ENCODE data around the gene ADISSP. TPM values are rescaled to one million over a fixed set of nuclear protein-coding genes. Genes with fewer than 3 reads are reported as not detected.

Gene ADISSP
- total RNA-seq, 1 donor from 2014 or later: 24.3 TPM

- H3K36me3 Mint-ChIP-seq (ENCODE audit: unreplicated experiment): no peaks in the 10 kb centered on the region
- no peak for DNase-seq (ENCODE audit: extremely low spot score, unreplicated experiment)
- no peak overlapping the region for H3K27ac Mint-ChIP-seq (ENCODE audit: unreplicated experiment)
- H3K4me1 Mint-ChIP-seq (ENCODE audit: unreplicated experiment): peaks cover 12% of the 10 kb centered on the region
- no peaks in the 10 kb centered on the region for H3K9me3 Mint-ChIP-seq (ENCODE audit: unreplicated experiment)
- TF ChIP-seq CTCF (IDR thresholded peaks at IDR 0.05): no peak
- peaks cover 15% of the 10 kb centered on the region for H3K27me3 Mint-ChIP-seq (ENCODE audit: unreplicated experiment)
- H3K4me3 Mint-ChIP-seq (ENCODE audit: unreplicated experiment): no peak overlapping the region
These were observed 20.1 kb downstream of the ADISSP start for GRCh38 chr20:3747471-3747870.

GRCh38 chr20:3745686-3746173 is 21.8 kb downstream of the ADISSP start:
- no peak for TF ChIP-seq CTCF (IDR thresholded peaks at IDR 0.05)
- peaks cover 7% of the 10 kb centered on the region for H3K4me1 Mint-ChIP-seq (ENCODE audit: unreplicated experiment)
- H3K27me3 Mint-ChIP-seq (ENCODE audit: unreplicated experiment): peaks cover 15% of the 10 kb centered on the region
- no peak for DNase-seq (ENCODE audit: extremely low spot score, unreplicated experiment)
- no peak overlapping the region for H3K4me3 Mint-ChIP-seq (ENCODE audit: unreplicated experiment)
- H3K27ac Mint-ChIP-seq (ENCODE audit: unreplicated experiment): no peak overlapping the region
- no peaks in the 10 kb centered on the region for H3K9me3 Mint-ChIP-seq (ENCODE audit: unreplicated experiment)
- H3K36me3 Mint-ChIP-seq (ENCODE audit: unreplicated experiment): no peaks in the 10 kb centered on the region

- H3K36me3 Mint-ChIP-seq (ENCODE audit: unreplicated experiment): no peaks in the 10 kb centered on the region
- DNase-seq (ENCODE audit: extremely low spot score, unreplicated experiment): no peak
- peak overlapping the region; percentile 46 for H3K4me3 Mint-ChIP-seq (ENCODE audit: unreplicated experiment)
These were observed 22.5 kb downstream of the ADISSP start for GRCh38 chr20:3744806-3745685.

GRCh38 chr20:3744037-3744436 is 23.5 kb downstream of the ADISSP start:
- Mint-ChIP-seq H3K9me3 (ENCODE audit: unreplicated experiment) (no peaks in the 10 kb centered on the region), H3K27ac (ENCODE audit: unreplicated experiment) (no peak overlapping the region), H3K27me3 (ENCODE audit: unreplicated experiment) (peaks cover 15% of the 10 kb centered on the region), H3K36me3 (ENCODE audit: unreplicated experiment) (no peaks in the 10 kb centered on the region), H3K4me1 (ENCODE audit: unreplicated experiment) (peaks cover 3% of the 10 kb centered on the region), H3K4me3 (ENCODE audit: unreplicated experiment) (peak overlapping the region; percentile 15)
- TF ChIP-seq CTCF (IDR thresholded peaks at IDR 0.05): no peak
- DNase-seq (ENCODE audit: extremely low spot score, unreplicated experiment): no peak

More at GRCh38 chr20:3744806-3745685, 22.5 kb downstream of the ADISSP start:
- H3K27ac Mint-ChIP-seq (ENCODE audit: unreplicated experiment): no peak overlapping the region
- H3K4me1 Mint-ChIP-seq (ENCODE audit: unreplicated experiment): peaks cover 4% of the 10 kb centered on the region
- H3K9me3 Mint-ChIP-seq (ENCODE audit: unreplicated experiment): no peaks in the 10 kb centered on the region
- H3K27me3 Mint-ChIP-seq (ENCODE audit: unreplicated experiment): peaks cover 15% of the 10 kb centered on the region
- no peak for TF ChIP-seq CTCF (IDR thresholded peaks at IDR 0.05)

- Mint-ChIP-seq H3K27me3 (ENCODE audit: unreplicated experiment) (peaks cover 15% of the 10 kb centered on the region), H3K4me1 (ENCODE audit: unreplicated experiment) (peaks cover 3% of the 10 kb centered on the region), H3K4me3 (ENCODE audit: unreplicated experiment) (no peak overlapping the region), H3K36me3 (ENCODE audit: unreplicated experiment) (no peaks in the 10 kb centered on the region), H3K27ac (ENCODE audit: unreplicated experiment) (no peak overlapping the region), H3K9me3 (ENCODE audit: unreplicated experiment) (no peaks in the 10 kb centered on the region)
- TF ChIP-seq CTCF (IDR thresholded peaks at IDR 0.05): no peak
- no peak for DNase-seq (ENCODE audit: extremely low spot score, unreplicated experiment)
These were observed 24.3 kb downstream of the ADISSP start for GRCh38 chr20:3743251-3743650.
